ENCODE measurements around the gene POLRMT.

POLRMT gene

DNA sequence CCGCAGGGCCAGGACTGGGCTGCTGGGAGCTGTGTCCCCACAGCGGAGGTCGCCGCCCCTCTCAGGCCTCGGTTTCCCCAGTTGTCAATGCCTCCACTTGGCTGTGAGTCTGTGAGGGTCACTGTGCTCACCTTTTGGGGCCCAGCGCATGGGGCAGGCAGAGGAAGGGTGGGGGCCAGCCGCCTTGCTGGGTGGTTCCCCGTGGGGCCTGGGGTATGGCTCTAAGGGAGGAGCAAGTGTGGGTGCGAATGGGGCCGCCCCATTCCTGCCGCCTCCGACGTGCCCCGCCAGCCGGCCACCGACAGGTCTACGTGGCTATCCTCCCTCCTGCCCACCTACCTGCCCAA, 5.5 kb upstream of the POLRMT start:
- POLR2A ChIA-PET = no interaction called here
- Histone ChIP-seq H3K9me3 (ENCODE audit: control insufficient read depth, insufficient read depth, low read depth, low read length) (no peaks in the 10 kb centered on the region), H3K4me3 (ENCODE audit: low read depth, low read length) (no peak overlapping the region; the same call in 1 of the 2 replicates), H3K27ac (ENCODE audit: extremely low read depth, low read depth, low read length) (no peak overlapping the region), H3K4me1 (ENCODE audit: control insufficient read depth, insufficient read depth, low read length) (peaks cover 3% of the 10 kb centered on the region; the same call in 1 of the 2 replicates), H3K36me3 (ENCODE audit: control insufficient read depth in 2 of 2, insufficient read depth in 1 of 2, low read length in 2 of 2) (no peaks in the 10 kb centered on the region)
- CTCF ChIA-PET = no interaction called here
- TF ChIP-seq, protein P1, sequence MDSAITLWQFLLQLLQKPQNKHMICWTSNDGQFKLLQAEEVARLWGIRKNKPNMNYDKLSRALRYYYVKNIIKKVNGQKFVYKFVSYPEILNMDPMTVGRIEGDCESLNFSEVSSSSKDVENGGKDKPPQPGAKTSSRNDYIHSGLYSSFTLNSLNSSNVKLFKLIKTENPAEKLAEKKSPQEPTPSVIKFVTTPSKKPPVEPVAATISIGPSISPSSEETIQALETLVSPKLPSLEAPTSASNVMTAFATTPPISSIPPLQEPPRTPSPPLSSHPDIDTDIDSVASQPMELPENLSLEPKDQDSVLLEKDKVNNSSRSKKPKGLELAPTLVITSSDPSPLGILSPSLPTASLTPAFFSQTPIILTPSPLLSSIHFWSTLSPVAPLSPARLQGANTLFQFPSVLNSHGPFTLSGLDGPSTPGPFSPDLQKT (IDR thresholded peaks at IDR 0.05; ENCODE audit: borderline replicate concordance, low read depth, low read length) = no peak
- TF ChIP-seq ZNF2 (tag by site-specific recombination; IDR thresholded peaks at IDR 0.05) = no peak
- no peak for TF ChIP-seq ZNF324 (tag by site-specific recombination; IDR thresholded peaks at IDR 0.05)
- no peak for TF ChIP-seq SP3 (tag by site-specific recombination; IDR thresholded peaks at IDR 0.05)
- TF ChIP-seq ZNF843 (tag by site-specific recombination; IDR thresholded peaks at IDR 0.05) = no peak
- TF ChIP-seq ZSCAN30 (tag by site-specific recombination; IDR thresholded peaks at IDR 0.05) = no peak
- no peak for TF ChIP-seq ZNF292 (tag by site-specific recombination; IDR thresholded peaks at IDR 0.05; ENCODE audit: borderline replicate concordance, low read depth)
- TF ChIP-seq ZNF350 (tag by site-specific recombination; IDR thresholded peaks at IDR 0.05) = no peak
- no peak for TF ChIP-seq ZNF37A (tag by site-specific recombination; IDR thresholded peaks at IDR 0.05)
- no peak for TF ChIP-seq ZBTB48 (tag by site-specific recombination; IDR thresholded peaks at IDR 0.05)
- TF ChIP-seq, protein P2, sequence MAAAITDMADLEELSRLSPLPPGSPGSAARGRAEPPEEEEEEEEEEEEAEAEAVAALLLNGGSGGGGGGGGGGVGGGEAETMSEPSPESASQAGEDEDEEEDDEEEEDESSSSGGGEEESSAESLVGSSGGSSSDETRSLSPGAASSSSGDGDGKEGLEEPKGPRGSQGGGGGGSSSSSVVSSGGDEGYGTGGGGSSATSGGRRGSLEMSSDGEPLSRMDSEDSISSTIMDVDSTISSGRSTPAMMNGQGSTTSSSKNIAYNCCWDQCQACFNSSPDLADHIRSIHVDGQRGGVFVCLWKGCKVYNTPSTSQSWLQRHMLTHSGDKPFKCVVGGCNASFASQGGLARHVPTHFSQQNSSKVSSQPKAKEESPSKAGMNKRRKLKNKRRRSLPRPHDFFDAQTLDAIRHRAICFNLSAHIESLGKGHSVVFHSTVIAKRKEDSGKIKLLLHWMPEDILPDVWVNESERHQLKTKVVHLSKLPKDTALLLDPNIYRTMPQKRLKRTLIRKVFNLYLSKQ (tag by site-specific recombination; IDR thresholded peaks at IDR 0.05; ENCODE audit: borderline replicate concordance) = no peak
- no peak for TF ChIP-seq ZSCAN16 (tag by site-specific recombination; IDR thresholded peaks at IDR 0.05)
- TF ChIP-seq ZNF792 (tag by site-specific recombination; IDR thresholded peaks at IDR 0.05) = no peak
- no peak for TF ChIP-seq ZNF658 (tag by site-specific recombination; IDR thresholded peaks at IDR 0.05)
- TF ChIP-seq, protein P3, sequence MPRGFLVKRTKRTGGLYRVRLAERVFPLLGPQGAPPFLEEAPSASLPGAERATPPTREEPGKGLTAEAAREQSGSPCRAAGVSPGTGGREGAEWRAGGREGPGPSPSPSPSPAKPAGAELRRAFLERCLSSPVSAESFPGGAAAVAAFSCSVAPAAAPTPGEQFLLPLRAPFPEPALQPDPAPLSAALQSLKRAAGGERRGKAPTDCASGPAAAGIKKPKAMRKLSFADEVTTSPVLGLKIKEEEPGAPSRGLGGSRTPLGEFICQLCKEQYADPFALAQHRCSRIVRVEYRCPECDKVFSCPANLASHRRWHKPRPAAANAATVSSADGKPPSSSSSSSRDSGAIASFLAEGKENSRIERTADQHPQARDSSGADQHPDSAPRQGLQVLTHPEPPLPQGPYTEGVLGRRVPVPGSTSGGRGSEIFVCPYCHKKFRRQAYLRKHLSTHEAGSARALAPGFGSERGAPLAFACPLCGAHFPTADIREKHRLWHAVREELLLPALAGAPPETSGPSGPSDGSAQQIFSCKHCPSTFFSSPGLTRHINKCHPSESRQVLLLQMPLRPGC (tag by site-specific recombination; IDR thresholded peaks at IDR 0.05) = no peak
- TF ChIP-seq ZNF768 (tag by site-specific recombination; IDR thresholded peaks at IDR 0.05) = no peak
- no peak for TF ChIP-seq ZNF10 (tag by site-specific recombination; IDR thresholded peaks at IDR 0.05)
- TF ChIP-seq ZNF248 (tag by site-specific recombination; IDR thresholded peaks at IDR 0.05) = no peak

DNA sequence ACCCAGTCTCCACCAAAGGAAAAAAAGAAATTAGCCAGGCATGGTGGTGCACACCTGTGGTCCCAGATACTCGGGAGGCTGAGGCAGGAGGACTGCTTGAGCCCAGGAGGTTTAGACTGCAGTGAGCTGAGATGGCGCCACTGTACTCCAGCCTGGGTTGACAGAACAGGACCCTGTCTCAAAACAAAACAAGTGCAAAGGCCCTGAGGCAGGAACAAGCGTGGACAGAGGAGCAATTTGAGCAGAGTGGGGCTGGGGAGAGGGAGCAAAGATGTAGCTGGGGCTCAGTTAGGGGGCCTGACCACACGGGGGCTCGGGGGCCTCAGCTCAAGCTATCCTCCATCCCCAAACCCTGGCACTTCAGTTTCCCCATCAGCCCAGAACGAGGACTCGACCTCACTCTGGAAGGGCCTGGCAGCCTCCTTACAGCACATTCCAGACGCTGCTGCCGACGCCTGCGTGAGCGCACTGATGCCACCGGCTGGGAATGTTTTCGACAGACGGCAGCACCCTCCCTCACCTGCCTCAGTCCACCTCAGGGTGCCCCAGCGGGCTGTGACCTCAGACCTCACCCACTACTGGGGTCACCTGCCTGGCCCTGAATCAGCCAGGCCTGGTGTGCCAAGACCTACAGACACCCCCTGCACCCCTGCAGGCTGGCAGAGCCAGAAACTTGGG, 1.8 kb upstream of the POLRMT start:
- Histone ChIP-seq H3K4me3 (ENCODE audit: low read depth, low read length) (no peak overlapping the region), H3K4me1 (ENCODE audit: control insufficient read depth, insufficient read depth, low read length) (peaks cover 3% of the 10 kb centered on the region; the same call in 1 of the 2 replicates), H3K27ac (ENCODE audit: extremely low read depth, low read depth, low read length) (no peak overlapping the region), H3K9me3 (ENCODE audit: control insufficient read depth, insufficient read depth, low read depth, low read length) (no peaks in the 10 kb centered on the region), H3K36me3 (ENCODE audit: control insufficient read depth in 2 of 2, insufficient read depth in 1 of 2, low read length in 2 of 2) (peaks cover 8 to 15% of the 10 kb centered on the region in 2 experiments; a peak in 2 of 3 replicates)
- POLR2A ChIA-PET = no interaction called here
- CTCF ChIA-PET = no interaction called here
- TF ChIP-seq ZNF600 (tag by site-specific recombination; IDR thresholded peaks at IDR 0.05) (peak; percentile 35; the same call in 1 of the 2 replicates), ZNF623 (tag by site-specific recombination; IDR thresholded peaks at IDR 0.05) (peak; percentile 94)
- TF ChIP-seq, protein P1 (IDR thresholded peaks at IDR 0.05; ENCODE audit: borderline replicate concordance, low read depth, low read length) = no peak
